Neural cell (in vitro differentiated cells): ENCODE results near the gene SLC45A1. TPM values are rescaled to one million over a fixed set of nuclear protein-coding genes. Genes with fewer than 3 reads are reported as not detected.

Experiments
- H2AFZ ChIP-seq: fragments of 200-600, 300-800 bp; sonication (generic), shearing (Covaris generic); 2 replicates; pipeline ENCODE4 v1.6.0; 2014; ENCODE audit warnings: low read depth, mild to moderate bottlenecking, antibody characterized with exemption, low read length, moderate library complexity
- H3F3A ChIP-seq: fragments of 200-600 bp; shearing (Covaris generic); 2 replicates; pipeline ENCODE4 v1.6.1; 2016; ENCODE audit warnings: mild to moderate bottlenecking, moderate library complexity, mixed read lengths, antibody characterized with exemption, low read length; ENCODE audit not compliant: insufficient read depth, poor library complexity, severe bottlenecking
- H3K27ac ChIP-seq: fragments of 200-600, 300-800 bp; sonication (generic), shearing (Covaris generic); 2 replicates; pipeline ENCODE4 v1.5.1; 2014; ENCODE audit warnings: mild to moderate bottlenecking, low read length, moderate library complexity
- H3K27me3 ChIP-seq: fragments of 300-800, 200-600 bp; sonication (generic), shearing (Covaris generic); 2 replicates; pipeline ENCODE4 v1.6.0; 2014; ENCODE audit warnings: mild to moderate bottlenecking, low read depth, low read length, moderate library complexity; ENCODE audit not compliant: insufficient read depth
- H3K36me3 ChIP-seq: fragments of 300-800, 200-600 bp; sonication (generic), shearing (Covaris generic); 2 replicates; pipeline ENCODE4 v1.5.1; 2014; ENCODE audit warnings: mild to moderate bottlenecking, antibody characterized with exemption, low read length, moderate library complexity; ENCODE audit not compliant: insufficient read depth
- H3K4me2 ChIP-seq: fragments of 300-800, 200-600 bp; sonication (generic), shearing (Covaris generic); 2 replicates; pipeline ENCODE4 v1.6.0; 2014; ENCODE audit warnings: mild to moderate bottlenecking, low read length
- H3K4me3 ChIP-seq: fragments of 300-800, 200-600 bp; sonication (generic), shearing (Covaris generic); 2 replicates; pipeline ENCODE4 v1.5.1; 2014; ENCODE audit warnings: mild to moderate bottlenecking, low read length, moderate library complexity
- H3K79me2 ChIP-seq: fragments of 200-600 bp; shearing (Covaris generic); replicated peaks from 2 replicates; pipeline ENCODE4 v1.6.0; 2014; ENCODE audit warnings: mild to moderate bottlenecking, low read length, moderate library complexity; ENCODE audit not compliant: insufficient read depth
- H3K9ac ChIP-seq: fragments of 300-800, 200-600 bp; sonication (generic), shearing (Covaris generic); 2 replicates; pipeline ENCODE4 v1.6.1; 2016; ENCODE audit warnings: mild to moderate bottlenecking, low read length, mixed read lengths
- H3K9me2 ChIP-seq: fragments of 200-600 bp; shearing (Covaris generic); 2 replicates; pipeline ENCODE4 v1.6.1; 2016; ENCODE audit warnings: mild to moderate bottlenecking, low read length, mixed read lengths; ENCODE audit not compliant: insufficient read depth
- H3K9me3 ChIP-seq: fragments of 200-600, 300-800 bp; sonication (generic), shearing (Covaris generic); 2 replicates; pipeline ENCODE4 v1.6.1; 2016; ENCODE audit warnings: mild to moderate bottlenecking, mixed run types, low read length, moderate library complexity, mixed read lengths
- H4K20me1 ChIP-seq: fragments of 200-600 bp; shearing (Covaris generic); 2 replicates; pipeline ENCODE4 v1.6.1; 2016; ENCODE audit warnings: mild to moderate bottlenecking, mixed run types; ENCODE audit not compliant: insufficient read depth
- EP300 ChIP-seq: fragments of 450-650 bp; conservative IDR thresholded peaks from 2 replicates; pipeline ENCODE4 v1.6.1; 2014; ENCODE audit warnings: antibody characterized with exemption, mild to moderate bottlenecking, moderate library complexity; ENCODE audit not compliant: poor library complexity, severe bottlenecking
- EZH2 ChIP-seq: fragments of 200-600, 300-800 bp; shearing (Covaris generic), sonication (generic); IDR thresholded peaks from 2 replicates; pipeline ENCODE4 v1.6.1; 2014; ENCODE audit warnings: antibody characterized with exemption, low read length, borderline replicate concordance, mild to moderate bottlenecking; ENCODE audit not compliant: insufficient read depth, poor library complexity, severe bottlenecking
- MXI1 ChIP-seq: fragments of 450-650 bp; conservative IDR thresholded peaks from 2 replicates; pipeline ENCODE4 v1.6.1; 2014; ENCODE audit warnings: antibody characterized with exemption, mild to moderate bottlenecking; ENCODE audit not compliant: poor library complexity, severe bottlenecking
- POLR2AphosphoS5 ChIP-seq: IDR thresholded peaks from 2 replicates; pipeline ENCODE4 v1.6.1; 2012
- RAD21 ChIP-seq: fragments of 450-650 bp; conservative IDR thresholded peaks from 2 replicates; pipeline ENCODE4 v1.6.1; 2014; ENCODE audit warnings: antibody characterized with exemption, mild to moderate bottlenecking, moderate library complexity
- SMC3 ChIP-seq: fragments of 450-650 bp; conservative IDR thresholded peaks from 2 replicates; pipeline ENCODE4 v1.6.1; 2014; ENCODE audit warnings: antibody characterized with exemption, mild to moderate bottlenecking, moderate library complexity; ENCODE audit not compliant: poor library complexity
- TAF1 ChIP-seq: IDR thresholded peaks from 2 replicates; pipeline ENCODE4 v1.6.1; 2012; ENCODE audit warnings: low read depth
- polyA plus RNA-seq: library from polyadenylated mRNA; depleted of rRNA; stranded (reverse); fragments of >200 nt; gene quantifications from 2 replicates; pipeline ENCODE4 v1.2.3, GENCODE V29; 2014
- TF ChIP-seq, protein P1 (sequence below): fragments of 450-650 bp; IDR thresholded peaks from 2 replicates; pipeline ENCODE4 v1.5.1; 2014; ENCODE audit warnings: antibody characterized with exemption, mild to moderate bottlenecking, moderate library complexity; ENCODE audit not compliant: poor library complexity, severe bottlenecking
- TF ChIP-seq, protein P2 (sequence below): IDR thresholded peaks from 2 replicates; pipeline ENCODE4 v1.6.1; 2012; ENCODE audit warnings: borderline replicate concordance

The SLC45A1 gene
- polyA plus RNA-seq, 1 donor from 2014 or later, result 7.1 TPM

- H3K9me2 ChIP-seq, result no peaks in the 10 kb centered on the region
- H3K27me3 ChIP-seq, result no peaks in the 10 kb centered on the region
- TF ChIP-seq MXI1 (no peak), EP300 (no peak), POLR2AphosphoS5 (no peak), SMC3 (no peak), RAD21 (no peak), TAF1 (no peak), EZH2 (no peak)
- TF ChIP-seq, protein P1, sequence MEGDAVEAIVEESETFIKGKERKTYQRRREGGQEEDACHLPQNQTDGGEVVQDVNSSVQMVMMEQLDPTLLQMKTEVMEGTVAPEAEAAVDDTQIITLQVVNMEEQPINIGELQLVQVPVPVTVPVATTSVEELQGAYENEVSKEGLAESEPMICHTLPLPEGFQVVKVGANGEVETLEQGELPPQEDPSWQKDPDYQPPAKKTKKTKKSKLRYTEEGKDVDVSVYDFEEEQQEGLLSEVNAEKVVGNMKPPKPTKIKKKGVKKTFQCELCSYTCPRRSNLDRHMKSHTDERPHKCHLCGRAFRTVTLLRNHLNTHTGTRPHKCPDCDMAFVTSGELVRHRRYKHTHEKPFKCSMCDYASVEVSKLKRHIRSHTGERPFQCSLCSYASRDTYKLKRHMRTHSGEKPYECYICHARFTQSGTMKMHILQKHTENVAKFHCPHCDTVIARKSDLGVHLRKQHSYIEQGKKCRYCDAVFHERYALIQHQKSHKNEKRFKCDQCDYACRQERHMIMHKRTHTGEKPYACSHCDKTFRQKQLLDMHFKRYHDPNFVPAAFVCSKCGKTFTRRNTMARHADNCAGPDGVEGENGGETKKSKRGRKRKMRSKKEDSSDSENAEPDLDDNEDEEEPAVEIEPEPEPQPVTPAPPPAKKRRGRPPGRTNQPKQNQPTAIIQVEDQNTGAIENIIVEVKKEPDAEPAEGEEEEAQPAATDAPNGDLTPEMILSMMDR, result no peak
- TF ChIP-seq, protein P2, sequence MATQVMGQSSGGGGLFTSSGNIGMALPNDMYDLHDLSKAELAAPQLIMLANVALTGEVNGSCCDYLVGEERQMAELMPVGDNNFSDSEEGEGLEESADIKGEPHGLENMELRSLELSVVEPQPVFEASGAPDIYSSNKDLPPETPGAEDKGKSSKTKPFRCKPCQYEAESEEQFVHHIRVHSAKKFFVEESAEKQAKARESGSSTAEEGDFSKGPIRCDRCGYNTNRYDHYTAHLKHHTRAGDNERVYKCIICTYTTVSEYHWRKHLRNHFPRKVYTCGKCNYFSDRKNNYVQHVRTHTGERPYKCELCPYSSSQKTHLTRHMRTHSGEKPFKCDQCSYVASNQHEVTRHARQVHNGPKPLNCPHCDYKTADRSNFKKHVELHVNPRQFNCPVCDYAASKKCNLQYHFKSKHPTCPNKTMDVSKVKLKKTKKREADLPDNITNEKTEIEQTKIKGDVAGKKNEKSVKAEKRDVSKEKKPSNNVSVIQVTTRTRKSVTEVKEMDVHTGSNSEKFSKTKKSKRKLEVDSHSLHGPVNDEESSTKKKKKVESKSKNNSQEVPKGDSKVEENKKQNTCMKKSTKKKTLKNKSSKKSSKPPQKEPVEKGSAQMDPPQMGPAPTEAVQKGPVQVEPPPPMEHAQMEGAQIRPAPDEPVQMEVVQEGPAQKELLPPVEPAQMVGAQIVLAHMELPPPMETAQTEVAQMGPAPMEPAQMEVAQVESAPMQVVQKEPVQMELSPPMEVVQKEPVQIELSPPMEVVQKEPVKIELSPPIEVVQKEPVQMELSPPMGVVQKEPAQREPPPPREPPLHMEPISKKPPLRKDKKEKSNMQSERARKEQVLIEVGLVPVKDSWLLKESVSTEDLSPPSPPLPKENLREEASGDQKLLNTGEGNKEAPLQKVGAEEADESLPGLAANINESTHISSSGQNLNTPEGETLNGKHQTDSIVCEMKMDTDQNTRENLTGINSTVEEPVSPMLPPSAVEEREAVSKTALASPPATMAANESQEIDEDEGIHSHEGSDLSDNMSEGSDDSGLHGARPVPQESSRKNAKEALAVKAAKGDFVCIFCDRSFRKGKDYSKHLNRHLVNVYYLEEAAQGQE, result no peak
- H3K36me3 ChIP-seq, result no peaks in the 10 kb centered on the region
- no peak overlapping the region for H2AFZ ChIP-seq
- peaks cover 3% of the 10 kb centered on the region for H3K9me3 ChIP-seq
- H3F3A ChIP-seq, result no peaks in the 10 kb centered on the region
- H3K4me3 ChIP-seq, result no peak overlapping the region
- no peak overlapping the region for H3K4me2 ChIP-seq
- no peaks in the 10 kb centered on the region for H4K20me1 ChIP-seq
- H3K79me2 ChIP-seq, result no peaks in the 10 kb centered on the region
- H3K9ac ChIP-seq, result no peak overlapping the region
- H3K27ac ChIP-seq, result no peak overlapping the region
Measured at GRCh38 chr1:8285103-8285502, 32.8 kb upstream of the SLC45A1 start.

DNA sequence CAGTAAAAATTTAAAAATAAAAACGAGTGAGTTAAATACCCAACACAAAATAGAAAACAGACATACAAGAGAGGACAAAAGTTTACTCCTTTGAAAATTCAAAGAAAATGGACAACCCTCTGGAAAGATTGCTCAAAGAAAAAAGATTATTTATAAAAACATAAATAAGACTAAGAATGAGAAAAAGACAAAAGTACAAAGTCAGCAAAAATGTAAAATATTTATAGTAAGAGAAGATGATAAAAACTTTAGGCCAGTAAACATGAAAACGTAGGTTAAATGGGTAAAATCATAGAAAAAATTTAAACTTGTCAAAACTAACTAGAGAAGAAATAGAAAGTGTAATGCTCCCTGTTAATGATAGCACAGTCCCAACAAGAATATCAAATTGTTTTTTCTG, 31.9 kb upstream of the SLC45A1 start:
- H3K4me3 ChIP-seq, result no peak overlapping the region
- no peak overlapping the region for H3K9ac ChIP-seq
- no peaks in the 10 kb centered on the region for H3K9me2 ChIP-seq
- no peak for TF ChIP-seq MXI1
- TF ChIP-seq RAD21, result no peak
- no peak for TF ChIP-seq POLR2AphosphoS5
- no peak for TF ChIP-seq EP300
- TF ChIP-seq, protein P2, result no peak
- no peak for TF ChIP-seq TAF1
- no peak for TF ChIP-seq SMC3
- TF ChIP-seq EZH2, result no peak
- TF ChIP-seq, protein P1, result no peak
- H3K79me2 ChIP-seq, result no peaks in the 10 kb centered on the region
- H3F3A ChIP-seq, result no peaks in the 10 kb centered on the region
- no peak overlapping the region for H3K27ac ChIP-seq
- H2AFZ ChIP-seq, result no peak overlapping the region
- no peaks in the 10 kb centered on the region for H4K20me1 ChIP-seq
- no peak overlapping the region for H3K4me2 ChIP-seq
- no peaks in the 10 kb centered on the region for H3K27me3 ChIP-seq
- no peaks in the 10 kb centered on the region for H3K36me3 ChIP-seq
- peaks cover 3% of the 10 kb centered on the region for H3K9me3 ChIP-seq
